Measurements from ENCODE around the gene TPSG1.

- no peak for TF ChIP-seq CTCF (IDR thresholded peaks at IDR 0.05; ENCODE audit: insufficient read depth, low read length, poor library complexity, severe bottlenecking)
- TF ChIP-seq EZH2phosphoT487 (conservative IDR thresholded peaks at IDR 0.05; ENCODE audit: low read length), result no peak
These were observed 53.1 kb downstream of the TPSG1 start for GRCh38 chr16:1171854-1172428.

All from SU-DHL-6 (cell line).